Activated CD8-positive, alpha-beta memory T cell treated with anti-CD3 and anti-CD28 coated beads, Interleukin-2, amount 10 ng/mL, durations not matched to agents 7 days and 5 days (primary cell): ENCODE results near the gene TUBGCP2. TPM values are rescaled to one million over a fixed set of nuclear protein-coding genes. Genes with fewer than 3 reads are reported as not detected.

Experiments
- ATAC-seq: fragments of 150-1000 bp; cut with Tn5 transposase; one replicate; pipeline ENCODE4 v1.10.0; 2021; ENCODE audit warnings: moderate library complexity
- CTCF ChIA-PET: fragments of 350-600 bp; sonication (Branson Sonifier 250); formaldehyde crosslinking; loops from one replicate; lab custom pipeline; 2021; ENCODE audit warnings: antibody characterized with exemption; lab: Charles Lee
- DNase-seq: peaks from one replicate; pipeline ENCODE4 v3.0.0-alpha.2; 2020
- H3K27ac Mint-ChIP-seq: one replicate; pipeline ENCODE4 v1.8.0; 2021; ENCODE audit warnings: mild to moderate bottlenecking, mixed read lengths
- H3K27me3 Mint-ChIP-seq: one replicate; pipeline ENCODE4 v1.8.0; 2021; ENCODE audit warnings: mixed read lengths
- H3K36me3 Mint-ChIP-seq: one replicate; pipeline ENCODE4 v1.8.0; 2021; ENCODE audit warnings: mild to moderate bottlenecking, mixed read lengths
- H3K4me1 Mint-ChIP-seq: one replicate; pipeline ENCODE4 v1.8.0; 2021; ENCODE audit warnings: mixed read lengths
- H3K4me3 Mint-ChIP-seq: one replicate; pipeline ENCODE4 v1.8.0; 2021; ENCODE audit warnings: mild to moderate bottlenecking, moderate library complexity, mixed read lengths
- H3K9me3 Mint-ChIP-seq: one replicate; pipeline ENCODE4 v1.8.0; 2022; ENCODE audit warnings: low read depth, mixed read lengths
- total RNA-seq, 2 experiments: library from RNA; stranded (reverse); gene quantifications; one replicate each; pipeline ENCODE4 v1.2.3, GENCODE V29; 2021

The TUBGCP2 gene
- total RNA-seq, 2 experiments from 2014 or later, result 60.4 to 64.7 TPM

DNA sequence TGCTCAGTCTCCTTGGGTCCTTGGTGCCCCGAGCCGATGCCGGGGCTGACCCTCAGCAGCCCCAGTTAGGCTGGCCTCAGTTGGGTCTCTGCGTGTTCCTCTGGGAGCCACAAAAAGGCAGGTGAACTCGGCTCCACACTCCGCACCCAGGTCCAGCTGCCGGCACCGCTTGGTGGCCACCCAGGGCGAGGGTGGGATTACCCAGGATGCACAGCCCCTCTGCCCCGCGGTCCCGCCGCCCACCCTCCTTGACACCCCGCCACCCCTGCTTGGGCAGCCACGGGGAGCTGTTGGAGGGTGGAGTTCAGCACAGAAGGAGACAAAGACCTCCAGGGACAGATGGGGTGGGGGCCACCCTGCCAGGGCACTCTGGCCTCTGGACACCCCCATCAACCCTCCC lies 53.3 kb downstream of the TUBGCP2 start:
- Mint-ChIP-seq H3K27ac (no peak overlapping the region), H3K27me3 (peaks cover 2% of the 10 kb centered on the region), H3K9me3 (no peaks in the 10 kb centered on the region), H3K4me3 (no peak overlapping the region), H3K36me3 (no peaks in the 10 kb centered on the region), H3K4me1 (peaks cover 32% of the 10 kb centered on the region)
- CTCF ChIA-PET, result interaction anchor here (1.4 kb wide), 1 partner anchor 74 kb away, joined by 4 read pairs; no protein-coding TSS in a partner anchor
- ATAC-seq (no peak), DNase-seq (no peak)

- H3K4me3 Mint-ChIP-seq, result no peak overlapping the region
- CTCF ChIA-PET, result interaction anchor here (1.4 kb wide), 1 partner anchor 75 kb away, joined by 4 read pairs; no protein-coding TSS in a partner anchor
- H3K27me3 Mint-ChIP-seq, result peaks cover 5% of the 10 kb centered on the region
- H3K9me3 Mint-ChIP-seq, result no peaks in the 10 kb centered on the region
- H3K27ac Mint-ChIP-seq, result no peak overlapping the region
- peaks cover 24% of the 10 kb centered on the region for H3K4me1 Mint-ChIP-seq
- H3K36me3 Mint-ChIP-seq, result no peaks in the 10 kb centered on the region
- DNase-seq, result no peak
- no peak for ATAC-seq
Observed at GRCh38 chr10:133254421-133255120, 54.1 kb downstream of the TUBGCP2 start.

- H3K36me3 Mint-ChIP-seq, result no peaks in the 10 kb centered on the region
- peaks cover 16% of the 10 kb centered on the region for H3K4me1 Mint-ChIP-seq
- CTCF ChIA-PET, result no interaction called here
- no peak overlapping the region for H3K4me3 Mint-ChIP-seq
- no peak overlapping the region for H3K27ac Mint-ChIP-seq
- ATAC-seq (no peak), DNase-seq (no peak)
- peaks cover 5% of the 10 kb centered on the region for H3K27me3 Mint-ChIP-seq
- no peaks in the 10 kb centered on the region for H3K9me3 Mint-ChIP-seq
Observed at GRCh38 chr10:133253361-133253955, 55.2 kb downstream of the TUBGCP2 start.

GRCh38 chr10:133252223-133252552 lies 56.5 kb downstream of the TUBGCP2 start:
- H3K36me3 Mint-ChIP-seq, result no peaks in the 10 kb centered on the region
- H3K27ac Mint-ChIP-seq, result no peak overlapping the region
- ATAC-seq (no peak), DNase-seq (no peak)
- H3K4me1 Mint-ChIP-seq, result peaks cover 4% of the 10 kb centered on the region
- H3K9me3 Mint-ChIP-seq, result no peaks in the 10 kb centered on the region
- H3K27me3 Mint-ChIP-seq, result peaks cover 5% of the 10 kb centered on the region
- CTCF ChIA-PET, result no interaction called here
- no peak overlapping the region for H3K4me3 Mint-ChIP-seq

GRCh38 chr10:133251388-133252222 lies 57.1 kb downstream of the TUBGCP2 start:
- H3K4me1 Mint-ChIP-seq, result peaks cover 2% of the 10 kb centered on the region
- no peaks in the 10 kb centered on the region for H3K9me3 Mint-ChIP-seq
- H3K27ac Mint-ChIP-seq, result no peak overlapping the region
- ATAC-seq, result no peak
- CTCF ChIA-PET, result no interaction called here
- DNase-seq, result no peak
- no peak overlapping the region for H3K4me3 Mint-ChIP-seq
- H3K27me3 Mint-ChIP-seq, result peaks cover 5% of the 10 kb centered on the region
- H3K36me3 Mint-ChIP-seq, result no peaks in the 10 kb centered on the region

GRCh38 chr10:133249975-133250754 lies 58.5 kb downstream of the TUBGCP2 start:
- Mint-ChIP-seq H3K36me3 (no peaks in the 10 kb centered on the region), H3K27me3 (peaks cover 5% of the 10 kb centered on the region), H3K4me3 (no peak overlapping the region), H3K4me1 (peaks cover 2% of the 10 kb centered on the region), H3K9me3 (no peaks in the 10 kb centered on the region), H3K27ac (peak overlapping the region; percentile 36)
- no peak for DNase-seq
- no peak for ATAC-seq
- CTCF ChIA-PET, result no interaction called here

DNA sequence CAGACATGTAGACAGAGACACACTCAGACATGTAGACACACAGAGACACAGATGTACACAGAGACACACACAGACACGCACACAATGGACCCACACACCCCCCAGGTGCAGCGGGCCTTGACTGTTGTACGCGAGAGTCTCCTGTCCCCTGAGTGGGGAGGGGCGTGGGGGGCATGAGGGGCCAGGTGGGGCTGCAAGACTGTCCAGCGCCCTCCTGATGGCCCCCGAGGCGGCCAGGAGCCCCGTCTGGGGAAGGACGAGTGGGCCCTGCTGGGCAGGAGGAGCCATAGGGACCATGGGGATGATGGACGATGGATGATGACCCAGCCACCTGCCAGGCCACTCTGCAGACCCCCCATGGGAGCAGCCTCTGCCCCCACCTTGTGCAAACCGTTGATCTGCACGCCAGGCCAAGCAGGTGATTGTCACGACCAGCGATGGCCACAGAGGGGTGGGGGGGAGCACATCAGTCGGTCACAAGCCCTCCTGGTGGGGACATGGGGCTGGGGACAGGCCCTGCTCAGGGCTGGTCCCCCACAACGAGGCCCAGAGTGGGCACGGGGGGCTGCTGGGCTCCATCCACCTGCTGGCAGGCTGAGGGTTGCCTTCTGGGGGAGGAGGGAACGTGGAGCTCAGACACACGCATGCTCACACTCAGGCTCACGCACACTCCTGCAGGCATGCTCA lies 59.4 kb downstream of the TUBGCP2 start:
- Mint-ChIP-seq H3K4me3 (no peak overlapping the region), H3K27ac (no peak overlapping the region), H3K4me1 (peaks cover 2% of the 10 kb centered on the region)

GRCh38 chr10:133248334-133248715 lies 60.3 kb downstream of the TUBGCP2 start:
- Mint-ChIP-seq H3K27me3 (peaks cover 5% of the 10 kb centered on the region), H3K4me3 (no peak overlapping the region), H3K4me1 (peaks cover 2% of the 10 kb centered on the region), H3K27ac (no peak overlapping the region), H3K36me3 (no peaks in the 10 kb centered on the region), H3K9me3 (no peaks in the 10 kb centered on the region)
- ATAC-seq, result no peak
- no peak for DNase-seq
- CTCF ChIA-PET, result no interaction called here

More for the DNA sequence above, 59.4 kb downstream of the TUBGCP2 start:
- Mint-ChIP-seq H3K27me3 (peaks cover 5% of the 10 kb centered on the region), H3K9me3 (no peaks in the 10 kb centered on the region), H3K36me3 (no peaks in the 10 kb centered on the region)
- ATAC-seq, result no peak
- CTCF ChIA-PET, result no interaction called here
- no peak for DNase-seq

- peaks cover 5% of the 10 kb centered on the region for H3K27me3 Mint-ChIP-seq
- H3K9me3 Mint-ChIP-seq, result no peaks in the 10 kb centered on the region
- ATAC-seq (no peak), DNase-seq (no peak)
- H3K4me1 Mint-ChIP-seq, result peaks cover 2% of the 10 kb centered on the region
- no peaks in the 10 kb centered on the region for H3K36me3 Mint-ChIP-seq
- CTCF ChIA-PET, result interaction anchor here (0.8 to 1.4 kb wide), 2 partner anchors 11 to 60 kb away, joined by 4 to 5 read pairs; no protein-coding TSS in a partner anchor
- no peak overlapping the region for H3K27ac Mint-ChIP-seq
- H3K4me3 Mint-ChIP-seq, result no peak overlapping the region
Observed at GRCh38 chr10:133247681-133248333, 60.9 kb downstream of the TUBGCP2 start.

- Mint-ChIP-seq H3K4me1 (peaks cover 13% of the 10 kb centered on the region), H3K36me3 (no peaks in the 10 kb centered on the region), H3K27me3 (peaks cover 11% of the 10 kb centered on the region), H3K4me3 (no peak overlapping the region), H3K9me3 (no peaks in the 10 kb centered on the region), H3K27ac (no peak overlapping the region)
- DNase-seq (no peak), ATAC-seq (no peak)
- CTCF ChIA-PET, result interaction anchor here (1.0 to 2.1 kb wide), 4 partner anchors 11 to 62 kb away, joined by 3 to 9 read pairs (median 4); no protein-coding TSS in a partner anchor
Observed at GRCh38 chr10:133246236-133246626, 62.4 kb downstream of the TUBGCP2 start.

- Mint-ChIP-seq H3K4me1 (peaks cover 19% of the 10 kb centered on the region), H3K4me3 (no peak overlapping the region), H3K9me3 (no peaks in the 10 kb centered on the region), H3K36me3 (no peaks in the 10 kb centered on the region), H3K27ac (no peak overlapping the region), H3K27me3 (peaks cover 17% of the 10 kb centered on the region)
- no peak for ATAC-seq
- no peak for DNase-seq
- CTCF ChIA-PET, result interaction anchor here (1.0 to 2.1 kb wide), 3 partner anchors 11 to 15 kb away, joined by 3 to 9 read pairs (median 3); no protein-coding TSS in a partner anchor
Observed at GRCh38 chr10:133245439-133246235, 63.0 kb downstream of the TUBGCP2 start.
